Measurements from ENCODE around the gene MGRN1. TPM values are rescaled to one million over a fixed set of nuclear protein-coding genes. Genes with fewer than 3 reads are reported as not detected.

Gene MGRN1
- total RNA-seq, 2 donors from 2014 or later: 66.9 to 71.4 TPM

DNA sequence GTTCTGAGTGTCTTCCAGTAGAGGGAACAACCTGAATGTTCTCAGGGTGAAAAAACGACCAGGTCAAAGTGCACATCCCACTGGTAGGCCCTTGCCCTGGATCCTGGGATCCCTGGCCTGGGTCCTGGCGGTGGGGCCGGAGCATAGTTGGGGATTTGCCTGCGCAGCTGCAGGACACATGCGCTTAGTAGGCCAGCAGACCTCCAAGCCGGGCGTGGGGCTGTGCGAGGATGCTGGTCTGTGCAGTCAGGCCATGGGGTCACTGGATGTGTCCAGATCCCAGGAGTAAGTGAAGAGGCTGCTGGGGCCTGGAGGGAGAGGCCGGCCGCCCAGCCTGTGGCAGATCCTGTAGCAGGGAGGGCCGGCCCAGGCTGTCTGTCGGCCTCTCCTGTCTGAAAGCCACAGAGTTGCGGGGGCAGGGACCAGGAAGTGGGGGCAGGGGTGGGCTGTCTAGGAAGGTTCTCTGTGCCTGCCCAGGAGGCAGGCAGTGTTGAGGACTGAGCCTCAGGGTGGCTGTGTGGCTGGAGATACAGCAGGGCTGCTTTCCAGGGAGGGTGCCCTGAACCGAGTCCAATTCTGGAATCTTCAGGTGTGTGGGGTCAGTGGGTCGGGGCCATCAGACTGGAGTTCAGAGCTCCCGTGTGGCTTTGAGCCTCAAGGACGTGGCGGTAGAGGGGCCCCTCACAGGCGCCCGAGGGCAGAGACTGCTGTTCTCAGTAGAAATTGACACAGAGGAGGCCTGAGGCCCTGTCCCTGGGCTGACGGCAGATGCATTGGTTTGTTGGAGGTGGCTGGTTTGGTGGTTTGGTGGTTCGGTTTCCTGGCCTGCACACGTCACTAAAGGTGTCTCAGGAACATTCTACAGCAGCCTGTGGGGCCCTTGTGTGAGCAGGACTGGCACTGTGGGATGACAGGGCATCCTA lies 51.5 kb downstream of the MGRN1 start:
- Histone ChIP-seq H3K27ac (ENCODE audit: low read depth, low read length) (peak overlapping the region; percentile 22), H3K9ac (ENCODE audit: extremely low read depth, low read length, poor library complexity, severe bottlenecking) (no peak overlapping the region), H3K36me3 (ENCODE audit: control insufficient read depth, insufficient read depth, low read length) (peaks cover 41% of the 10 kb centered on the region), H3K9me3 (ENCODE audit: control insufficient read depth, low read length) (no peaks in the 10 kb centered on the region), H3K27me3 (ENCODE audit: control insufficient read depth, insufficient read depth, low read length, poor library complexity, severe bottlenecking) (no peaks in the 10 kb centered on the region), H3K4me3 (ENCODE audit: low read length) (no peak overlapping the region), H3K4me1 (ENCODE audit: control insufficient read depth, insufficient read depth, low read length) (no peaks in the 10 kb centered on the region)
- Mint-ChIP-seq H3K4me3 (no peak overlapping the region), H3K27me3 (ENCODE audit: insufficient read depth) (no peaks in the 10 kb centered on the region), H3K27ac (peak overlapping the region; percentile 61), H3K36me3 (ENCODE audit: low read depth) (peaks cover 30% of the 10 kb centered on the region), H3K4me1 (no peaks in the 10 kb centered on the region), H3K9me3 (no peaks in the 10 kb centered on the region)
- TF ChIP-seq, protein P1, sequence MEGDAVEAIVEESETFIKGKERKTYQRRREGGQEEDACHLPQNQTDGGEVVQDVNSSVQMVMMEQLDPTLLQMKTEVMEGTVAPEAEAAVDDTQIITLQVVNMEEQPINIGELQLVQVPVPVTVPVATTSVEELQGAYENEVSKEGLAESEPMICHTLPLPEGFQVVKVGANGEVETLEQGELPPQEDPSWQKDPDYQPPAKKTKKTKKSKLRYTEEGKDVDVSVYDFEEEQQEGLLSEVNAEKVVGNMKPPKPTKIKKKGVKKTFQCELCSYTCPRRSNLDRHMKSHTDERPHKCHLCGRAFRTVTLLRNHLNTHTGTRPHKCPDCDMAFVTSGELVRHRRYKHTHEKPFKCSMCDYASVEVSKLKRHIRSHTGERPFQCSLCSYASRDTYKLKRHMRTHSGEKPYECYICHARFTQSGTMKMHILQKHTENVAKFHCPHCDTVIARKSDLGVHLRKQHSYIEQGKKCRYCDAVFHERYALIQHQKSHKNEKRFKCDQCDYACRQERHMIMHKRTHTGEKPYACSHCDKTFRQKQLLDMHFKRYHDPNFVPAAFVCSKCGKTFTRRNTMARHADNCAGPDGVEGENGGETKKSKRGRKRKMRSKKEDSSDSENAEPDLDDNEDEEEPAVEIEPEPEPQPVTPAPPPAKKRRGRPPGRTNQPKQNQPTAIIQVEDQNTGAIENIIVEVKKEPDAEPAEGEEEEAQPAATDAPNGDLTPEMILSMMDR (conservative IDR thresholded peaks at IDR 0.05): no peak
- 87 to 91% methylated on average over 9 to 23 of the region's 23 CpGs for WGBS, 2 experiments (ENCODE audit: insufficient coverage in 1 of 2, insufficient read length in 1 of 2)
- DNase-seq: peak; percentile 61

DNA sequence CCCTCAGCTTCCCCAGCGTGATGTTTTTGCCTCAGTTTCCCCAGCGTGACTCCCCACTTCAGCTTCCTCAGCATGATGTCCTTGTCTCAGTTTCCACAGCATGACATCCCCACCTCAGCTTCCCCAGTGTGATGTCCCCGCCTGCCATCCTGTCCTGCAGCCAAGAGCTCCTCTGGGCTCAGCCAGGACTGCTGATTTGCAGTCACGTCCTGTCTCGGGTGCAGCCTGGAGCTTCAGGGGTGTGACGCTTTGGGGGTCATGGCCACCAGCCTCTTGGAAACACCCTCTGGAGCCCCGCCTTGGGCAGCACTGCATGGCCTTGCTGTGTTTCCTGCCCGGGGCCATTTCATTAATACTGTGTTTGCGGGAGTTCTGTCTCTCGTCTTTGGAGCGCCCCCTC lies 52.2 kb downstream of the MGRN1 start:
- Histone ChIP-seq H3K9me3 (ENCODE audit: control insufficient read depth, low read length) (no peaks in the 10 kb centered on the region), H3K36me3 (ENCODE audit: control insufficient read depth, insufficient read depth, low read length) (peaks cover 34% of the 10 kb centered on the region), H3K27ac (ENCODE audit: low read depth, low read length) (no peak overlapping the region), H3K9ac (ENCODE audit: extremely low read depth, low read length, poor library complexity, severe bottlenecking) (no peak overlapping the region), H3K4me3 (ENCODE audit: low read length) (no peak overlapping the region), H3K4me1 (ENCODE audit: control insufficient read depth, insufficient read depth, low read length) (no peaks in the 10 kb centered on the region), H3K27me3 (ENCODE audit: control insufficient read depth, insufficient read depth, low read length, poor library complexity, severe bottlenecking) (no peaks in the 10 kb centered on the region)
- no peaks in the 10 kb centered on the region for H3K9me3 Mint-ChIP-seq
- TF ChIP-seq, protein P1 (conservative IDR thresholded peaks at IDR 0.05): no peak
- no peak overlapping the region for H3K27ac Mint-ChIP-seq
- no peak for DNase-seq
- H3K4me3 Mint-ChIP-seq: no peak overlapping the region
- WGBS, 2 experiments (ENCODE audit: insufficient coverage in 1 of 2, insufficient read length in 1 of 2): 92 to 94% methylated on average over 10 to 11 of the region's 11 CpGs
- peaks cover 23% of the 10 kb centered on the region for H3K36me3 Mint-ChIP-seq (ENCODE audit: low read depth)
- no peaks in the 10 kb centered on the region for H3K27me3 Mint-ChIP-seq (ENCODE audit: insufficient read depth)
- H3K4me1 Mint-ChIP-seq: no peaks in the 10 kb centered on the region

DNA sequence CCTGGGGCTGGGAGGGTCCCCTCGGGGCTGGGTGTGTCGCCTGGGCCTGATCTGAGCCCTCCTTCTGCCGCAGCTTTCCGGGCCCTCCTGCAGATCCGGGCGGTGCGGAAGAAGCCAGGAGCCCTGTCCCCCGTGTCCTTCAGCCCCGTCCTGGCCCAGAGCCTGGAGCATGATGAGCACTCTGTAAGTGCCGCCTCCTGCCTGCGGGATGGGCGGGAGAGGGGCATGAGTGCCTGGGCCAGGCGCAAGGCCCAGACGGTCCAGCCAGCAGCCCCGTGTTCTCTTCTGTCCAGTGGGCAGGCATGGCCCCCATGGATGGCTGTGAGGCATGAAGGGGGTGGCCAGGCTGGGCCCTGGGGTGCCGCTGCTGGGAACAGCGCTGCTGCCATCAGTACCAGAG lies 52.8 kb downstream of the MGRN1 start:
- TF ChIP-seq, protein P1 (conservative IDR thresholded peaks at IDR 0.05): no peak
- H3K36me3 ChIP-seq (ENCODE audit: control insufficient read depth, insufficient read depth, low read length): peaks cover 31% of the 10 kb centered on the region
- no peaks in the 10 kb centered on the region for H3K27me3 ChIP-seq (ENCODE audit: control insufficient read depth, insufficient read depth, low read length, poor library complexity, severe bottlenecking)
- DNase-seq: no peak
- 95 to 96% methylated on average over 5 to 17 of the region's 17 CpGs for WGBS, 2 experiments (ENCODE audit: insufficient coverage in 1 of 2, insufficient read length in 1 of 2)
- H3K9me3 Mint-ChIP-seq: no peaks in the 10 kb centered on the region
- peaks cover 20% of the 10 kb centered on the region for H3K36me3 Mint-ChIP-seq (ENCODE audit: low read depth)
- no peak overlapping the region for H3K9ac ChIP-seq (ENCODE audit: extremely low read depth, low read length, poor library complexity, severe bottlenecking)
- H3K9me3 ChIP-seq (ENCODE audit: control insufficient read depth, low read length): no peaks in the 10 kb centered on the region
- H3K27me3 Mint-ChIP-seq (ENCODE audit: insufficient read depth): no peaks in the 10 kb centered on the region
- no peaks in the 10 kb centered on the region for H3K4me1 Mint-ChIP-seq
- H3K27ac Mint-ChIP-seq: no peak overlapping the region
- no peaks in the 10 kb centered on the region for H3K4me1 ChIP-seq (ENCODE audit: control insufficient read depth, insufficient read depth, low read length)
- no peak overlapping the region for H3K4me3 Mint-ChIP-seq
- H3K4me3 ChIP-seq (ENCODE audit: low read length): no peak overlapping the region
- no peak overlapping the region for H3K27ac ChIP-seq (ENCODE audit: low read depth, low read length)
